Epithelial cell of esophagus (primary cell): ENCODE results near the gene TSHR.
"Not testable (repeated sequence)": the region's sequence is repeated elsewhere in the genome, so short reads cannot be mapped to it uniquely, and the experiment has no call there.

Experiments
- DNase-seq: peaks from one replicate; pipeline ENCODE4 v3.0.0; 2010; ENCODE audit warnings: low read depth
- H3K4me3 ChIP-seq: 2 replicates; pipeline ENCODE4 v1.5.1; 2011; ENCODE audit warnings: mild to moderate bottlenecking, low read length, control low read depth
- TF ChIP-seq, protein P1 (sequence below): IDR thresholded peaks from 2 replicates; pipeline ENCODE4 v1.5.1; 2011; ENCODE audit warnings: low read depth, mild to moderate bottlenecking, low read length, control low read depth, inconsistent platforms; ENCODE audit not compliant: insufficient read depth; ENCODE audit errors: missing control alignments

The TSHR gene

DNA sequence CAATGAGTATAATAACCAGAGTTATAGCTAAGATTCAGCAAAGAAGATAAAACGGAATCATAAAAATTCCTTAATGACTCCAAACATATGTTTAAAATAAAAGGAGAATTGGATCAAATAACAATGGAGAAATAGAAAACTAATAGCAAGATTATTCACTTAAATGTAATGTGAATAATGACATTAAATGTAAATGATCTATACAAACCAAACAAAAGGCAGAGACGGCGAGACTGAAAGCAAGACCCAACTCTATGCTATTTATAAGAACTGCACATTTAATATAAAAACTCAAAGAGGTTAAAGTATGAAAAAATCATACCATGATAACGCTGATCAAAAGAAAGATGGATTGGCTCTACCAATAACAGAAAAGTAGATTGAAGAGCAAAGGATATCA lies 3.9 kb upstream of the TSHR start:
- H3K4me3 ChIP-seq, result no peak overlapping the region
- DNase-seq, result no peak
- TF ChIP-seq, protein P1, sequence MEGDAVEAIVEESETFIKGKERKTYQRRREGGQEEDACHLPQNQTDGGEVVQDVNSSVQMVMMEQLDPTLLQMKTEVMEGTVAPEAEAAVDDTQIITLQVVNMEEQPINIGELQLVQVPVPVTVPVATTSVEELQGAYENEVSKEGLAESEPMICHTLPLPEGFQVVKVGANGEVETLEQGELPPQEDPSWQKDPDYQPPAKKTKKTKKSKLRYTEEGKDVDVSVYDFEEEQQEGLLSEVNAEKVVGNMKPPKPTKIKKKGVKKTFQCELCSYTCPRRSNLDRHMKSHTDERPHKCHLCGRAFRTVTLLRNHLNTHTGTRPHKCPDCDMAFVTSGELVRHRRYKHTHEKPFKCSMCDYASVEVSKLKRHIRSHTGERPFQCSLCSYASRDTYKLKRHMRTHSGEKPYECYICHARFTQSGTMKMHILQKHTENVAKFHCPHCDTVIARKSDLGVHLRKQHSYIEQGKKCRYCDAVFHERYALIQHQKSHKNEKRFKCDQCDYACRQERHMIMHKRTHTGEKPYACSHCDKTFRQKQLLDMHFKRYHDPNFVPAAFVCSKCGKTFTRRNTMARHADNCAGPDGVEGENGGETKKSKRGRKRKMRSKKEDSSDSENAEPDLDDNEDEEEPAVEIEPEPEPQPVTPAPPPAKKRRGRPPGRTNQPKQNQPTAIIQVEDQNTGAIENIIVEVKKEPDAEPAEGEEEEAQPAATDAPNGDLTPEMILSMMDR, result no peak

DNA sequence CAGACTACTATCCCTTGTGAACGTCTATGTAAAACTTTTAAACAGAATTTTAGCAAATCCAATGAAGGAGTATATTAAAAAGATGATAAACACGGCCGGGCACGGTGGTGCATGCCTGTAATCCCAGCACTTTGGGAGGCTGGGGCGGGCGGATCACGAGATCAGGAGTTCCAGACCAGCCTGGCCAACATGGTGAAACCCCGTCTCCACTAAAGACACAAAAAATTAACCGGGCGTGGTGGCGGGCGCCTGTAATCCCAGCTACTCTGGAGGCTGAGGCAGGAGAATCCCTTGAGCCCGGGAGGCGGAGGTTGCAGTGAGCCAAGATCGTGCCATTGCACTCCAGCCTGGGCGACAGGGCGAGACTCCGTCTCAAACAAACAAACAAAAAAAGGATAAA lies 2.2 kb upstream of the TSHR start:
- not testable (repeated sequence) for H3K4me3 ChIP-seq, DNase-seq

DNA sequence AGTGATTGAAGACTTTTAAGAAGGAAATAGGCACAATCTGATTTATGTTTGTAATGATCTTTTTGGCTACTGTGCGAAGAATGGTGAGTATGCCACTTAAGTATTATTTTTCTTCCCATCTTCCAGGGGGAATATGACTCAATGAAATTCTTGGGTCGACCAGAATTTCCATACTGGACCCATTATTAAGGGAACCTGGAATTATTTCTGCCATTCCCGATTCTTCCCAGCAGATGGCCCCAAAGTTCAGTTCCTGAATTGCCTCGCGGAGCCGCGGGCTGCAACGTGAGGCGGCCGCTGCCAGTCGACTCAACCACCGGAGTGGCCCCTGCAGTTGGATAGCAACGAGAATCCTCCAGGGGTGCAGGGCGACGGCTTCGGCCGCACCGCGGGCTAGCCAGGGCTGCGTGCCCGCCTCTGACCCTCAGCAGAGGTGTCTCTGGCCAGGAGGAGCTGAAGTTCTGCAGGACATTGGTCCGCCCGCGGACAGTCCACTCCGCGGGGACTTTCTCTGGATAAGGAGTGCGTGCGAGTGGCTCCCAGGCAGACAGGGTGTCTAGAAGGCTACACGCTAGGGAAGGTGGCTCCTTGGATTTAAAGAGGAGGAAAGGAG lies 628 bp upstream of the TSHR start:
- DNase-seq, result peak; percentile 73
- TF ChIP-seq, protein P1, result peak; percentile 81
- peak overlapping the region; percentile 48 for H3K4me3 ChIP-seq

DNA sequence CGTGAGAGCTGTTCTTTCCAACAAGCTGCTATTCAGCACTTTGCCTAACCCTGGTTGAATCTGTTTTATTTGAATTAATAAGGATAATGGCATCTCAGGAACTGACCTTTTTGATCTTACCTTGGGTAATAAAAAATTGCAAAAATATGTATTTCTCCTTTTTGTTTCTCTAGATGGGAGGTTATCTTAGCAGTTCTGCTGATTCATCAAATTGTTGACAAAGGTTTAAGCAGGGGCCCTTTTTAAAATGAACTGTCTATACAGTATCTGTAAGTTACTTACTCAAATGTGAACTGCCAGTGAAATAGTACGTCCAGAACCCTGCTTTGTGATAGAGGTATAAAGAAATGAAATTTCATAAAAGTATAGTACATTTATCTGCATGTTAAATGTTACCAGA lies 681 bp downstream of the TSHR start:
- no peak for DNase-seq
- TF ChIP-seq, protein P1, result no peak
- no peak overlapping the region for H3K4me3 ChIP-seq

DNA sequence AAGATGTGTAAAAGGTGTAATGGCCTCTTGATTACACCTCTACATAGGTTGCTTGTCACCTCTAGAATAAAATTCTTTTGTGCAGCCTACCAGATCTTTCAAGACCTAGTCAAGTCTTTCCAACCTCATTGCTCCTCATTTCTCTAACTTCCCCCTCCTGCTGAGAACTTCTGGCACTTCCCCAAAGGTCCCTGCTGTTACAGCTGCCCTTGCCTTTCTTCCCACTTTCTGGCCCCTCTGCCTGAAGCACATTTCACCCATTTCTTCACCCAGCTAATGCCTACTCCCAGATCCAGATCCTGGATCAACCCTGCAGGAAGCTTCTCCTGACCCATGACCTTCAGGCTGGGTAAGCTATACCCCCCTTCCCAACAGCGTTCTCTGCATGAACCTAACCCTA lies 1.5 kb downstream of the TSHR start:
- H3K4me3 ChIP-seq, result no peak overlapping the region
- TF ChIP-seq, protein P1, result no peak
- no peak for DNase-seq

DNA sequence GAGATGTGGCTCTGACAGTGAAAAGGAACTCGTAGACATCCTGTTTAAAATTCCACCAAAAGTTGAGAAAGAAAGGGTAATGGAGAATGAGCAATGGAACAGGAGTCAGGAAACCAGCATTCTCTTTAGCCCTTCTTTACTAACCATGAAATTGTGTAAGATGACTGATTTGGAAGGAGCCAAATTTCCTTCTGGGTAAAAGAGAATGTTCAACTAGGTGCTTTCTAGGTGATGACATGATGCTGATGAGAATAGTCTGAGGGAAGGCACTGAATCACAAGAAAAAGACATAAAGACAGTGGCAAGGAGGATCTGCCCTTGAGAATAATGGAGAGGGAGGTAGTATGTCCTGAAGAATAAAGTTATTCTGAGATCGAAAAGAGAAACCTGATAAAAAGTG lies 2.2 kb downstream of the TSHR start:
- TF ChIP-seq, protein P1, result no peak
- DNase-seq, result no peak
- H3K4me3 ChIP-seq, result no peak overlapping the region

DNA sequence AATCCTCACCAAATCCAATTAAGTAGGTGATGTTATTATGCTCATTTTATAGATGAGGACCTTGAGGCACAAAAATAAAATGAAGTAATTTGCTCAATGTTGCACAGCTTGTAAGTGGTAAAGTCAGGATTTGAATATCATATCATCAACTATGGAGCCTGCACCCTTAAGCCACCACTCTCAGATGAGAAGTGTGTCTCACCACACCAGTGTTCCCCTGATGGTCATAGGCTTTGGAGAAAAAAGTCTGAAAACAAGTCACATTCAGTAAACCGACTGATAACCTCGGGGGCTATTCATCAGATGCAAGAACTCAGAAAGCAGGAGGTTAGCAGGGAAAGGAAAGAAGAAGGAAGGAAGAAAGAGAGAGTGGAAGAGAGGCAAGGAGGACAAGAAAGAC lies 2.8 kb downstream of the TSHR start:
- no peak overlapping the region for H3K4me3 ChIP-seq
- no peak for DNase-seq
- TF ChIP-seq, protein P1, result no peak
